ENCODE results near the gene CHKA.

The CHKA gene

GRCh38 chr11:68121067-68121899, at the start of gene CHKA:
TSS of gene CHKA (minus strand) at chr11:68121388. CDS start at chr11:68121177, 211 bp downstream.
- peak; percentile 98 for DNase-seq (ENCODE audit: low spot score)

DNA sequence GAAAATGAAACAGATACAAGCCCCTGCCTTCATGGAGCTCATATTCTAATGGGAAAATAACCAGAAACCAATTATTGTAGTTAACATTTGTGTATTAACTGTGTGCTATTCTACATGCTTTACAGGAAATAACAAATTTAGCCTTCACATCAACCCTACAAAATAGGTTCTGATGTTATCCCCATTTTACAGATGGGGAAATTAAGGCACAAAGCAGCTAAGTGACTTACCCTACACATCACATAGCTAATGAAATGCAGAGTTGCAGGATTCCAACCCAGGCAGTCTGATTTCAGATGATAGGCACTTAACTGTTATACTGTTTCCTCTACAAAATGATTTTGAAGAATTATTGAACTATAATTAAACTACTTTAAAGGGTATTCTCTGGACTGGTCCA, 48.3 kb upstream of the CHKA start:
- no peak for DNase-seq (ENCODE audit: low spot score)

DNA sequence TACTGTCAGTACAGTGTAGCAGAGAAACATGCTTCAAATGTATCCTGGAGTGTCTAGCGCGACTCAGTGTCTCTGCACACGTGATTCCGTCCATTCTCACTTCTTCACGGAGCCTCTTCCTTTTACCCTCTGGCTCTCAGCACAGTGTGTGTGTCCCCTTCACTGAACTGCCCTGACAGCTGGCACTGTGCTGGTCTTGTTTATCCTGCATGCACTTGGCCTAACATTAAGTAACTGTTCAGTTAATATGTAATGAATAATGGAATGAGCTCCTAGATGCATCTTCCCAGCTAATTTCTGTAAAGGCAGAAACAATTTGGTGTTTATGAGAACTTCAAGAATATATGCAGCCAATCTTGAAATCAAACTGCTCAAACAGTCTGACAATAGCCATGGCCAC, 47.5 kb upstream of the CHKA start:
- no peak for DNase-seq (ENCODE audit: low spot score)

GRCh38 chr11:68167474-68167873, 46.3 kb upstream of the CHKA start:
- no peak for DNase-seq (ENCODE audit: low spot score)

GRCh38 chr11:68166969-68167368, 45.8 kb upstream of the CHKA start:
- DNase-seq (ENCODE audit: low spot score), result no peak

DNA sequence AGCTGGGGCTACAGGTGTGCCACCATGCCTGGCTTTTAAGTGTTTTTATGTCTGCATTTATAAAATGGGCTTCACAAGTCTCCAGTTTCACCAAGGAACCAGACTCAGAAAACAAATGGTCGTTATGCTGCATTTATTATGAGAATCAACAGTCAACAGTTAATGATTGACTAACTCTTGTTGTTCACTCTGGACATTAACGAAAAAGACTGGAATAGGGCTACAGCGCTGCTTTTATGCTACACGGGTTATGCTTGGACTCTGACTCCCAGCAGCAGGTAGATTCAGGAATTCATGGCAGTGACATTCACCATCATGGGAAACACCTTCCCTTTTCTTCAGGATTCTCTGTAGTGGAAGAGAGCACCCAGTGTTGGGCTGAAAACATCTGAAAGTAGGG, 44.4 kb upstream of the CHKA start:
- no peak for DNase-seq (ENCODE audit: low spot score)

DNA sequence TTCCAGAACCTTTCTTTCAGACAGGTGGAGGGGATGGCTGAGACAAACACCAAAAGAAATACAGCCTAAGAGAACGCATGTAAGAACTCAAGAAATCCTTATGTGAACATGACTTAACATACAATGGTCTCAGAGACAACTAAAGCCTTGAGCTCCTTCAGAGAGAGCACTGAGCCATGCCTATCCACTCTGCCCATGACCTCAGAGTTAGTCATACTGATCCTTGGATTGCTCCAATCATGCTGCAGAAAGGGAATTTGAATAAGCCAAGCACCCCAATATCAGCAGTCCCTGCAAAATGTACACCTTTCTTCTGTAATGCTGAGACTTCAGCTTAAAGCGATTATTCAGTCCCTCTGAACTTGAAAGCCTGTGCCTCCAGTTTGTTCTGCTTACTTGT, 43.2 kb upstream of the CHKA start:
- DNase-seq (ENCODE audit: low spot score), result no peak

DNA sequence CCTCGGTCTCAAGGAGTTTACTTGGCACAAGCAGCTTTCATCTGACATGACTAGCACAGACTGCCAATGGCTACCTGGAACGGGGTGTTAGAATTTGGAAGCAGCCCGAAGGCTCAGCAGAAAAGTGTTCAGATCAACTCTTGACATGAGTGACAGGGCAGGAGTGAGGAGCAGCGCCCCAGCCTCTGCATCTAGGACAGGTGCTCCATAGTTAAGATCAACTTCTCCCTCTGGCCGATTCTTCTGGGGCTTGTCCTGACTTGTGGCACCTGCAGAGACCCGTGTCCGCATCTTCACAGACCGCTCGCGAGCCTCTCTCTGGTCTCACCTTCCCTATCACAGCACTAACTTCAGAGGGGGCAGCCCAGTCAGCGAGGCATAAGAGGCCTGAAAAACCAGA, 42.5 kb upstream of the CHKA start:
- no peak for DNase-seq (ENCODE audit: low spot score)

GRCh38 chr11:68160100-68160695, 39.0 kb upstream of the CHKA start:
- no peak for DNase-seq (ENCODE audit: low spot score)

- no peak for DNase-seq (ENCODE audit: low spot score)
Measured at GRCh38 chr11:68159665-68160064, 38.5 kb upstream of the CHKA start.

DNA sequence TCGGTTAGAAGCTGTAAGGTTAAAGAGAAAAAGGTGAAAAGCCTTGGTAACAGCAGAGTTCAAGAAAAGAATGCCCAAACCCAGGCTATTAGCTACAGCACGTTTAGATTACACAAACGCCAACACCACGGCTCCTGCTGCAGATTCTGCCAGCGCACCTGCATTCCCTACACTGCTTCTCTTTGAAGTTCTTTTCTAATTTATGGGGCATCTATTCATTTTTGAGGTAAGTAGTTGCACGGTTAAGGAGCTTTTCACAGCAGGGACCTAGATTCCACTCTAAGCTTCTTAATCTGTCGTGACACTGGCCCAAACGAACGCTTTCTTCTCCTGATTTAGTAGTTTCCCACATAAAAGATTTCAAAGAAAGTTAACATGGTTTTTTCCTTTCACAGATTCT, 38.0 kb upstream of the CHKA start:
- no peak for DNase-seq (ENCODE audit: low spot score)

DNA sequence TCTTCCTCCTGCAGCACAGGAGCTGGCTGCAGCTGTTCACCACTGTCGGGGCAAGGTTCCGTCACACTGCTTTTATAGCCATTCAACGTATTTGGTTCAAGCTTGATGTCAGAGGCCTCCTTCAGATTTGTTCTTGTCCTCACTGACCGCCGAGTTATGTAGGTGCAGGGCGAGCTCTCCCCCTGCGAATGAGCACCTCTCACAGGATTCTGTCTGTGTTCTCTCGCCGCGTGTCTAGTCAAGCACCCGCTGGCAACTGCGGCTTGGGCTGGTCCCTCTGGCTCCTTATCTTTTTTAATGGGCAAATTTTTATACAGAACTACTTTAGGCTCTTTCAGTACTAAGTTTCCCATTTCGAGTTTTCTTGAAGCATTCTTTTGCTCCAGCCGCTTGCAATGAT, 37.4 kb upstream of the CHKA start:
- DNase-seq (ENCODE audit: low spot score), result no peak

DNA sequence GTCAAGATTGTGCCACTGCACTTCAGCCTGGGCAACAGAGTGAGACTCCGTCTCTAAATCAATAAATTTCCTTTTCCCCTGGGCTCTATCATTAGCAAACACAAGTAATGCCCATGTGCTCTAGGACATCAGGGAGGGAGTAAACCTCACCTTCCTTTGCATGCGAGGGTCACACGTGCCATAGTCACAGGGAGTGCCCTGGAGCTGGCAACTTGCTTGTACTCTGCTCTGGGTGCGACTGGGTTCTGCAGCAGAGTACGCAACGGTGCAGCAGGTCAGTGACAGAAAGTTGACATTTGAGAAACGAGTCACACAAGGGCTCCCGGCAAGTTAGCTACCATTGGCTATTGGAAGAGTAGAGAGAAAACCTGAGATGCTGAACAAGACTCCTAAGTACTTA, 32.6 kb upstream of the CHKA start:
- no peak for DNase-seq (ENCODE audit: low spot score)

GRCh38 chr11:68150037-68150436, 28.8 kb upstream of the CHKA start:
- no peak for DNase-seq (ENCODE audit: low spot score)

- DNase-seq (ENCODE audit: low spot score), result no peak
Measured at GRCh38 chr11:68149417-68149816, 28.2 kb upstream of the CHKA start.

DNA sequence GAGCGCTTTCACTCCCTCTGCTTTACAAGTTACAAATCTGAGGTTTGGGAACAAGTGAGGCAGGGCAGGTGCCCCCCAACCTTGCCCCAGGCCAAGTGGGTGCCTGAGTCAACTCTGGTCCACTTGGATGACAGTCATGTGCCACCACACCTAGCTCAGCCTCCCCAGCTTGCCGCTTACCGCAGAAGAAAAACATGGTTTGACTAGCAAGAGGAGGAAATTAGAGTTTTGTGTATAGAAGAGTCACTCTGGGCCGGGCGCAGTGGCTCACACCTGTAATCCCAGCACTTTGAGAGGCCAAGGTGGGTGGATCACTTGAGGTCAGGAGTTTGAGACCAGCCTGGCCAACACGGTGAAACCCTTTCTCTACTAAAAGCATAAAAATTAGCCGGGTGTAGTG, 27.7 kb upstream of the CHKA start:
- no peak for DNase-seq (ENCODE audit: low spot score)

GRCh38 chr11:68148071-68148805, 27.1 kb upstream of the CHKA start:
- DNase-seq (ENCODE audit: low spot score), result no peak

- no peak for DNase-seq (ENCODE audit: low spot score)
Measured at GRCh38 chr11:68146704-68147474, 25.7 kb upstream of the CHKA start.

DNA sequence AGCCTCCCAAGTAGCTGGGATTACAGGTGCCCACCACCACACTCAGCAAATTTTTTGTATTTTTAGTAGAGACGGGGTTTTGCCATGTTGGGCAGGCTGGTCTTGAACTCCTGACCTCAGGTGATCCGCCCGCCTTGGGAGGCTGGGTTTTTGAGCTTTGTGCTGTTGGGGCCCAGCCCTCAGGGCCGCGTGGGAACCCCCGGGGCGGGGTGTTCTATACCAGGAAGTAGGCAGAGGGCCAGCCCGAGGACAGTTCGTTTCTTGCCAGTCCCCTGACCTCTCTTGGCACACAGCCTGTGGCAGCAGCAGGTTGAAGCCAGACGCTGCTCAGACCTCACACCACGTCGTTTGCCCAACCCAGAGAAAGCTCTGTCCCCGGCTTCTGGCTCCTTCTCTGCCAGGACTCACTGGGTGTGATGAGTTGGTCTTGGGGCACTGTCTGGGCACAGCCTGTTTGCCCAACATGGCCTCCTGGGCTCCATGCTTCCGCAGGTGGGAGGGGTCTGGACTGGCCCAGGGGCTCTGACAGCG, 24.9 kb upstream of the CHKA start:
- DNase-seq (ENCODE audit: low spot score), result no peak

DNA sequence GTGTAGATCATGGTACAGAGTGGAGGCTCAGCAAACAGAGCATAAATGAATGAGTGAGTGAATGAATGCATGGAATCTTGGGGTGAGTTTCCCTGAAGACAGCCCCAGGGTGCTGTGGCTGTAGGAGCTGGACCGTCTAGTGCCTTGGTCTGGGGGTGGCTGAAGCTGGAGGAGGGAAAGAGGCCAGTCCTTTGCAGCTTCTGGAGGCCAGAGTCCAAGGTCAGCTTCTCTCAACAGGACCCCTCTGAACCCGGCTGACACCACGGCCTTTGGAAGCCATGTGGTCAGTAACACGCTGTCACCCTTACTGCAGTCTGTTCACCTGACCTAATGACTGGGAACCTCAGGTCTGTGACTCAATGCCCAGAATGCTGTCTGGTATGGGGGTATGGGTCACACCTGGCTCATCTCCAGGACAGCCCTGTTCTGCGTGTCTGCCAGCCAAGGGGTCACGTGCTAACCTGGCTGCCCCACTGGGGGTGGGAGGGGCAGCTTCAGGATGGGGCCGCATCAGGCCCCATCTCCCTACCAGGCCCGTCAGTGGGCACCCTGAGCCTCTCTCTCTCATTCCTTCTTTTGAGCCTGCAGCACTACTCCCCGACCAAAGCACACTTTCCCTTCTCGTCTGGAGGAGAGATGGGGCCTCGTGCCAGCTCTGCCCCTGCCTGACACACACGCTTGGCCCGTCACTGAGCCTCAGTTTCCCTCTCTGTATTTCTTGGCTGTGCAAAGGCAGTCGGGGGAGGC, 24.1 kb upstream of the CHKA start:
- DNase-seq (ENCODE audit: low spot score), result no peak

DNA sequence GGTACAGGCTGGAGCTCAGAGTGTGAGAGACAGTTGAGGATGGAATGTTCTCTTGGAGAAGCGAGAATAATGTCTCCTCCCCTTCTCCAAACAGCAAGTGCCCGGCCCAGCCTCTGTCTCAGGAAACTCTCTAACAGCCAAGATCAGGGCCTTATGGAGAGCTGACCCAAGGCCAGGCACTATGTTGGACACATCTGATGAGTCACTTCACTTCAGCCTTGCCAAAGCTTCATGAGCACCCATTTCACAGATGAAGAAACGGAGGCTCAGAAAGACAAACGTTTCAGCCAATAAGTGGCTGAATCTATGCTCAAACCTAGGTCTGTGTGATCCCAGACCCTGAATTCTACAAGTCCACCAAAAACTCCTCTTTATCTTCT, 22.1 kb upstream of the CHKA start:
- no peak for DNase-seq (ENCODE audit: low spot score)

Measured in germinal center (tissue), 1 donor.